GM20431 (cell line): ENCODE measurements around the gene CHMP2A.

Source experiments
- in situ Hi-C: fragments of 300-500 bp; cut with MseI, MboI; formaldehyde crosslinking; loops from one replicate; pipeline ENCODE4 v1.15.0; 2020; ENCODE audit warnings: low sequenced_read_pairs; ENCODE audit not compliant: unreplicated experiment

The CHMP2A gene

DNA sequence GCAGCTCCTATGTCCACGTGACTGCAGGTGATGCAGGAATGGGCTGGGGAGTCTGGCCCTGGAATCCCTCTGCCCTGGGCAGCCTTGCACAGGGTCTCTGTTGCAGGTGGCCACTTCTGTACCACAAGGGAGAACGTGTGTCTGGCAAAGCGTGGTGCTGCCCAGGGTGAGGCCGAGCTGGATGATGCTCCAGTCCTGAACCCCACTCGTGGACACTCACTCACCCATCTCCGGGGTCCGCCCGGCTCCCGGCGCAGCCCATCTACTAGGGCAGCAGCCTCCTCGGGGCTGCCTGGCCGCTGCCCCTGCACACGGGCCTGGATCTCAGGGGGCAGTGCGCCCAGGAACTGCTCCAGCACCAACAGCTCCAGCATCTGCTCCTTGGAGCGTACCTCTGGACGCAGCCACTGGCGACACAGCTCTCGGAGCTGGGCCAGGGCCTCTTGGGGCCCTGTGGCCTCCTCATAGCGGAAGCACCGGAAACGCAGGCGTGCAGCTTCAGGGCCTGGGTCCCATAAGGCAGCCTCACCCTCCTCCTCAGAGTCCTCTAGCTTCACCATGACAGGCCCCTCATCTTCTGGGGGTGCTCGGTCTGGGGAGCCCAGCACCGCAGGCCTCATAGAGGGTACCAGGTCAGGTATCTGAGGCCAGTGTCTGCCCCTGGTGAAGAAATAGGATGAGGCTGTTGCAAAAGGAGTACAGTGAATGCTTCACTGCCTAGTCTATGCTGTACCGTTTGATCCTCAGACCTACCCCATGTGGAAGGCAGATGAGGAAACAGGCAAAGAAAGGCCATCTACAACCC is 16.1 kb upstream of the CHMP2A start:
- in situ Hi-C loops = no loop called here

DNA sequence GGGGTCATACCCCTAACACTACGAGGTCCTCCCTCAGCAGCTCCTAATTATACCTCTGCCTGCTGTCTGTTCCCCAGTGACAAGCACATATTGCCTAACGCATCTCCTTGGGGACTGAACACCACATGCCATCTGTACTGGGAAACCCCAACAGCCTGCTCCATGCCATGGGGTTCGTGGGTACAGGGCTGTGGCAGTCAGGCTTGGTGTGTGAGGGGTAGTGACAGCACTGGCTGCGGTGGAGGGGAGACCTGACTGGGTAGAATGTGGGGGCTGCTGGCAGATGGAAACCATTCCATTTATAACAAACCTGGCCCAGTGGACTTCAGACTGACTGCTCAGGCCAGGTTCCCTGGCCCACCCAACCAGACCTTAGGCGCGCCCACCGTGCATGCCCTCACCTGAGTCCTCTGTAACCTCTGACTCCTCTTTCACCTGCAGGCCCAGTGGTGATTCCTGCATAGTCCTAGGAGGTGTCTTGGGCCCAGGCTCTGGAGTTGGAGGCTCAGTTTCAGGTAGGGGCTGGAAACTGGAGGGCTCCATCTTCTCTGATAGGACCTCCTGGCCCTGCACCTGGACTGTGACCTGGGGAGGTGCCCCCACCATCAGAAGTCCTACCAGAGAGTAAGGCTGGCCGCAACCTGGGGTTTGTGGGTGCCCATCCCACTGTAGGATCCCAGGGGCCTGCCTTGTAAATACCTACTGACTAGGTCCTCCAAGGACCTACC is 15.2 kb upstream of the CHMP2A start:
- in situ Hi-C loops = no loop called here

DNA sequence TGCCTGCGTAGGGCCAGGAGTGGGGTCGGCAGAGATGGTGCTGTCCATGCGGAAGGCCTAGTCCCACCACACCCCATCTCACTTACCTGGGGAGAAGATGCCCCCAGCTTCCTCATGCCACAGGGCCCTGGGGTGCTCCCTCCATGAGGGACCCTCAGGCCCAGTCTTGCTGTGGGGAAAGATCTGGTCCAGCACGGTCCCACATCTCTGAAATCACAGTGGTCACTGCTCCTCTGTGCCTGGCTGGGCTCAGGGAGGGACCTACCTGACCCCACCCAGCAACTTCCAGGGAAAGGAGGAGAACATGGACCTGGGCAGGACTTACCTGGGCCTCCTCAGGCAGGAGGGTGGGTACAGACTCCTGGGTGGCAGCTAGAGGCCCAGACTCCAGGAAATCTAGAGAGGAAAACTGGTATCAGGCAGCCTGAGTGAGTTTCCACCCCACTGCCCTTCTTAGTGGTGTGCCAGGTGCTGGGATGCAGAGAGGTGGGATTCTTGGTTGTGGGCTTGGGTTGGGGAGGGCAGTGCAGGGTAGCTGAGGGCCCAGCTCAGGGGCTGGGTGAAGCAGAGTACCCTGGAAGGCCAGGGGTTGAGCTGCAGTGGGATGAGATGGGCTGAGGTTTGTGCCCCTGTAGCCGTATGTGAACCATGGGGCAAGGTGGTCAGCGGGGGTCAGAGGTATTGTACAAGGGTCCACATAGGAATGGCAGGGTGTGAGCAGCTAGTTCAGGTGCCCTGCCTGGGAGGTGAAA is 14.5 kb upstream of the CHMP2A start:
- in situ Hi-C loops = no loop called here

DNA sequence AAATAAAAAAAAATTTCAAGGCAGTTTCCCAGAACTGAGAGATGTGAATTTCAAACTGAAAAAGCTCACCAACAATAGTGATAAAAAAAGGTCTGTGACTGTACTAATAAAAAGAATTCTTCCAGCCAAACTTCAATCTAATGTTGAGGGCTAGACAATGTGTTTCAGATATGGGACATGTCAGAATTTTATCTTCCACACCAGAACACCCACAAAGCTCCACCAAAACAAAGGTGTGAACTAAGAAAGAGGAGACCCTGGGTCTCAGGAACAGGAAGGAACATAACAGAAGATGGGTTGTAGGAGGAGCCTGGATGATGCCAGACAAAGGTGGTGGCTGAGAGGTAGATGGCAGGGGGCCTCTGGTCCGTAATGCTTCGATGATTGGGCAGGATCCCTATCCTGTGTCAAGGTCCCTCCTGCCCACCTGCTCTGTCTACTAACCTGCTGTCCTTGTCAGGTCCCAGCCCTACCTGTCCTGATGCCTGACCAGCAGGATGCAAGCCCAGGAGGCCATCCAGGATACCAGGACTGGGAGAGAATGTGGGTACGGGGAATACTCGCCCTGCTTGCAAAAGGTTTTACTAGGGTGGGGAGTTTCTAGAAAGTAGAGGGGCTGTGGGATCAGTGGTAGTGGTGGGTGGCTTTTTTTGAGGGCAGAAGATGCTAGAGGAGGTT is 13.7 kb upstream of the CHMP2A start:
- in situ Hi-C loops = no loop called here

DNA sequence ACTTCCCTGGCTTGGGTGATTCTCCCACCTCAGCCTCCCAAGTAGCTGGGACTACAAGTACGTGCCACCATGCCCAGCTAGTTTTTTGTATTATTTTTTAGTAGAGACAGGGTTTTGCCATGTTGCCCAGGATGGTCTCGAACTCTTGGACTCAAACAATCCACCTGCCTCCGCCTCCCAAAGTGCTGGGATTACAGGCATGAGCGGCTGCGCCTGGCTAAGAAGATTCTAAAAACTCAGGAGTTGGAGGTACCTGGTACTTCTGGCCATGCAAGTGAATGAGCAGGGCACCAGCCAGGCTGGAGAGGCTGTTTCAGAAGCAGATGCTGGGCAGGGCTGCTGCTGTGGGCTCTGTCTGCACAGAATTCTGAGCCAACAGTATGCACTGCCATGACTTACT is 12.1 kb upstream of the CHMP2A start:
- in situ Hi-C loops = no loop called here

DNA sequence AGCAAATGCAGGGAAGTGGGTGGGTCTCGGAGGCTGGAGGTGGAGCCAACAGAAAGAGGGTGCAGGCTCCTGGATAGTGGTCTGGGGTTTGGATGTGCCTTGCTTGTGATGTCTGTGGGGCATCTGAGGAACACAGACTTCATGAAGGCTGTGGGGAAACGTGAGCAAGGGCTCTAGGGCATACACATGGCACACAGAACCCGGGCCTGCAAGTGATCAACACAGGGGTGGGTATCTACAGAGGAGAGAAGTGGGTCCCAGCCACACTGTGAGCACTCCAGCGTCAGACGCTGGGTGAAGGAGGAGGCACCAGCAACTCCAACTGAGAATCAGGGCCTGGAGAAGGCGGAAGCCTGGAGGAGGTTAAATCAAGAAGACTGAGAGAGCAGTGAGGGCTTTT is 8.9 kb upstream of the CHMP2A start:
- in situ Hi-C loops = no loop called here

DNA sequence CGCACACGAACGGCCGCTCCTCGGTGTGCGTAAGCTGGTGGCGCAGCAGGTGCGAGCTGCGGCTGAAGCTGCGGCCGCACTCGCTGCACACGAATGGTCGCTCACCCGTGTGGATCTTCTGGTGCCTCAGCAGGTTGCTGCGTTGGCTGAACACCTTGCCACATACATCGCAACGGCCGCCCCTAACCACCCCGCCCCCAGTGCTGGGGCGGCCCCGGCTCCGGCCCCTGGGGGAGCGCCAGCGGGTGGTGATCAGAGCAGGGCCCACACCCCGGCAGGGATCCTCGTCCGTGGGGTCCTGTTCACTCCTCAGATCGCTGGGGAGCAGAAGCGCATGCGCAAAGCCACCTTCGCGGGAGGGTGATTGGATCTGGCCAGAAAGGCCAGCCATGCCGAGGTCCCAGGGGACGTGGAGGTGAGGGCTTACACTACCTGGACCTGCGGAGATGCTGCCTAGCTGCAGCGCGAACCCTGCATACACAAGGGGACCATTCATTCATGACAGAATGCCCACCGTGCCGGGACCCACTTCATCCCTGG is 8.2 kb upstream of the CHMP2A start:
- in situ Hi-C loops = no loop called here

DNA sequence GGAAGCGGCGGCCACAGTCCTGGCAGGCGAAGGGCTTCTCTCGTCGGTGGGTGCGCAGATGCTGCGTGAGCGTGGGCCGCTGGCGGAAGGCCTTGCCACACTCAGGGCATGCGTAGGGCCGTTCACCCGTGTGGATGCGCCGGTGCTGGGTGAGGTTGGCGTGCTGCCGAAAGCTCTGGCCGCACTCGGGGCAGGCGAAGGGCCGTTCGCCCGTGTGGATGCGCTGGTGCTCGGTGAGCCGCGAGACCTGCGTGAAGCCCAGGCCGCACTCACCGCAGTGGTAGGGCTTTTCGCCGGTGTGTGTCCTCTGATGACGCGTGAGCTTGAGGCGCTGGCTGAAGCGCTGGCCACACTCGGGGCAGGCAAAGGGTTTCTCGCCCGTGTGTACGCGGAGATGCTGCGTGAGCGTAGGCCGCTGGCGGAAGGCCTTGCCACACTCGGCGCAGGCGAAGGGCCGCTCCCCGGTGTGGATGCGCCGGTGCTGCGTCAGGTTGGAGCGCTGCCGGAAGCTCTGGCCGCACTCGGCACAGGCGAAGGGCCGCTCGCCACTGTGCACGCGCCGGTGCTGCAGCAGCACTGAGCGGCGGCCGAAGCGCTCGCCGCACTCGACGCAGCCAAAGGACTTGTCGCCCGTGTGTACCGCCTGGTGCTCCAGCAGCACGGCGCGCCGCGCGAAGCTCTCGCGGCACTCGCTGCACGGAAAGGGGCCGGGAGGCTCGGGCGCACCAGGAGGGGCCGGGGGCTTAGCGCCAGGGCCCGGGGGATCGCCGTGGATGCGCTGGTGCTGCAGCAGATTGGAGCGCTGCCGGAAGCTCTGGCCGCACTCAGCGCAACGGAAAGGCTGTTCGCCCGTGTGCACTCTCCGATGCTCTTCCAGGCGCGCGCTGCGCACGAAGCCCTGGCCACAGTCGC is 7.5 kb upstream of the CHMP2A start:
- in situ Hi-C loops = no loop called here

DNA sequence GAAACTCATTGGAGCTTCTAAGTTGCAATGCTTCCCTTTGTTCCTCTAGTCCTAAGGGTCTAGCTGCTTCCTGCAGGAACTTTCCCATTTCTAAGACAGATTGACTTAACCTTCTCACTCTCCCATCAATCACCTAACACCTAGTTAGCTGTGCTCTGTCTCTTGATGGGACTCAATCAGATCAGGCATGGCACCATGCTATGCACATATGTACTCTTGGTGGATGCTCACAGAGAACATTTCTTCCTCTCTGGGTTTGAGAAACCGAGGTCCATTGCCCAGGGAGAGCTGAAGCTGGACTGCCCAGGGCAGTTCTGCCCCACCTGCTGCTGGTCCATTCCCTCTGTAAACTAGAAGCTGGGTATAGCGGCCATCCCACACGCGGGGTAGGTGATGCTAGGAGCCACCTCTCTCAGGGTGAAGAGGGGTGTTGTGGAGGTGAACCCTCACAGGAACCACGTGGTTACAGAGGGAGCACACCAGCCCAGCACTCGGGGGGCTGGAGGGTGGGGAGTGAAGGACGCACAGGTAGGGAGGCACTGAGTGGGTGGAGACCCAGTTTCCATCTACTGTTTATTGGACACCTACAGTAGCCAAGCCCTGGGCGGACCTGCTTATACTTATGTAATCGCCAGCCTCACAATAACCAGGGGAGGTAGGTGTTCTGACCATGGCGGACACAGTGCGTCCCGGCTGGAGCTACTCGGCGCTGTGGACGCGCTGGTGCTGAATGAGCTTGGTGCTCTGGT is 6.6 kb upstream of the CHMP2A start:
- in situ Hi-C loops = no loop called here

DNA sequence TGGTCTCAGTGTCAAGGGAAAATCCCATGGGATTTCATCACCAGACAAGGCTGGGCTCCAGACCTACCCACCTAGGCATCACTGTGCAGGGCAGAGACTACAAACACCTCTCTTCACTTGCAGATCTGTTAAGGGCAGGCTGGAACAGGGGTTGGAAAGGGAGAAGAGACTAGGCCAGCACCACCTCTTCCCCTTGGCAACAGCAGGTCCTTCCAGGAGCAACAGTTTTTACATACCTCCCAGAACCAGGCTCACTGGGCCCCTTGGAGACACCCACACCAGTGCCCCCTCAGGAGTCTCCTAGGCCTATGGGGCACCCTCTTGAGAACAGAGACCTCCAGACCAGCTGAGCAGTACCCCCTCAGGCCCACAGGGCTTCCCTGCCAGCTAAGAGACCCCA is 6.0 kb upstream of the CHMP2A start:
- in situ Hi-C loops = no loop called here

DNA sequence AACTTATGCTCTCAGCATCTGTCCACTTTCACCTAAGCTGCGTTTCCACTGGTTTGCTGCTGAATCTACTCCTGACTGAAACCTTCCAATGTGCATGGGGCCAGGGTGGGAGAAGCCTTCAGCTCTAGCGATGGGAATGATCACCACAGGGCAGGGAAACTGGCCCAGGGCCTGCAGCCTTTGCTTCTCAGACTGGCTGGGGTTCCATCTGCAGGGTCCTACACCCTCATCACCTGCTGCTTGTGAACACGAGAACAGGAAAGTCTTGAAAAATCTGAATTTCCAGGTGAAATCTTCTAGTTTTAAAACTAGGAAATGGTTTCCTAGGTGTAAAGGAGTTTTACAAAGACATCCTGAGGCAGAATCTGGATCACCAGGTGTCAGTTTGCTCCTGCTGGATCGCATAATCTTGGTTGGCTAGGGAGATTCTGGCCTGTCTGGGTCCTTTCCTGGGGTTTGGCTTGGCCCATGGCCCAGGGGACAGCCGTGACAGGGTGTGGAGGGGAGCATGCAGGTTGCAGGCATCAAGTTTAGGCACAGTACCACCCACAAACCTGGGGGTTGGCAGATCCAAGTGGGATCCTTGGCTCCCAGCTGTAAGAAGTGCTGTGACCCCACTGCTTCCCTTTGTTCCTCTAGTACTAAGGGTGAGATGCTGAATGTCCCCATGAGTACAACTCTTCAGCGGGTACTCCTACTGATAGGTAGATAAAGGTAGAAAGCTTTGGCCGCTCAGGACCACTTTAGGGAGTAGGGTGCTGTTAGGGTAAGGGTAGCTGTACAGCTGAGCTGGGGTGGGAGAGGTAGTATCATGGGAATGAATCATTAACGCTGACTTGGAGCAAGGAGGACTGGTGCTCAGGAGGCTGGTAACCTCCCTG is 5.3 kb upstream of the CHMP2A start:
- in situ Hi-C loops = no loop called here

DNA sequence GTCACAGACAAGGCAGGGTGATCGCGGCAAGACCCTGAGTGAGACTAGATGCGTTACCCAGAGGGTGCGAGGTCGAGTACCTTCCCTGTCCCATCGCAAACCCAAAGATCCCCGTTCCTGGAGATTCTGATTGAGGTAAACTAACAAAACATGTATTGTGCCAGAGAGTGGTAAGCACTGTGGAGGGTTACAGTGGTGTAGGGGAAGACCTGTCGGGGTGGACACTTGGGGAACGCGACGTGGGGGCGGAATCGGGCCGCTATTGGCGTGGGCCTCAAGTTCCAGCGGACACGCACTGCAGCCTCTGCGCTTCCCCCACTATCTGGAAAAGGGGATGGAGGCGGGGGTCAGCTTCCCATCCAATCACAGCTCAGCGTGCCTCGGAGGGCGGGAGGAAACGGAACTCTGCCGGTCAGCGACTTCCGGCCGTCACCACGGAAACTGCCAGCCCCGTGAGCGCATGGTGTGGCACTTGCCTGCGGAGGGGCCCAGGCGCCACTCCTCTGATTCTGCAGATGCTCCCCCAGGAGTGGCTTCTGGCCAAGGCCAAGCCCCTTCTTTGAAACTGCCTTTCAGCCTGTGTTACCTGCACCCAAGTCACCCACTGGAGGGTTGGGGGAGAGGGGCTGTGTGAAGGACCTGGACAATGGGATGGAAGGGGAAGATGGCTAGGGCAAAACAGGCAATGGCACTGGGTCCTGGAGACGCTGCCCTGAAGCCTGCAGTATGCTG is 4.5 kb upstream of the CHMP2A start:
- in situ Hi-C loops = no loop called here

DNA sequence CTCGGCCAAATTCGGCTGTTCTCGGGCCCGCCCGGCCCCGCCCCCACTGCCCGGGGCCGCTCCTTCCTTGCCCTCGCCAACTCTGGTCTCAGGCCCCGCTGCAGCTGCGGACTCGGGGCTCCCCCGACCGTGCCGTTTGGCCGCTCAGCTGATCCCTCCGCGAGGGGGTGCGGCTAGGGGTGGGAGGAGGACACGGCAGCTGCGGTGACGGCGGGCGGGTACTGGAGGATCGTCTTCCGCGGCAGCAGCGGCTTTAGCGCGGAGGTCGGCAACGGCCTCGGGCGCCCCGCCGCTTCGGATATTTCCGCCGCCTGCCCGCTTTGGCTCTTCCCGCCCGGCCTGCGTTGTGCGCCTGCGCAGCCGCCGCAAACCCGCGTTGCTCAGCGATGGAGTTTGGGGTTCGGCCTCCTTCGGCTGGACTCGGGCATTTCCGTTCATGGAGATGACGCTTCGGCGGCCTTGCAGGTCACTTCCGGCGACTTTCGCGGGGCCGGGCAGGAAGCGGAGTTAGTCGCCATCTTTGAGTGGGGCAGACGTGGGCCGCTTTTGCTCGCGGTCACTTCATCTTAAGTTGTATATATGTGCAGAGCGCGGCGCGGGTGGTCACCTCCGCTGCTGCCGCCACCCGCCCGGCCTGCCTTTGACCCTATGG is 3.8 kb upstream of the CHMP2A start:
- in situ Hi-C loops = no loop called here

DNA sequence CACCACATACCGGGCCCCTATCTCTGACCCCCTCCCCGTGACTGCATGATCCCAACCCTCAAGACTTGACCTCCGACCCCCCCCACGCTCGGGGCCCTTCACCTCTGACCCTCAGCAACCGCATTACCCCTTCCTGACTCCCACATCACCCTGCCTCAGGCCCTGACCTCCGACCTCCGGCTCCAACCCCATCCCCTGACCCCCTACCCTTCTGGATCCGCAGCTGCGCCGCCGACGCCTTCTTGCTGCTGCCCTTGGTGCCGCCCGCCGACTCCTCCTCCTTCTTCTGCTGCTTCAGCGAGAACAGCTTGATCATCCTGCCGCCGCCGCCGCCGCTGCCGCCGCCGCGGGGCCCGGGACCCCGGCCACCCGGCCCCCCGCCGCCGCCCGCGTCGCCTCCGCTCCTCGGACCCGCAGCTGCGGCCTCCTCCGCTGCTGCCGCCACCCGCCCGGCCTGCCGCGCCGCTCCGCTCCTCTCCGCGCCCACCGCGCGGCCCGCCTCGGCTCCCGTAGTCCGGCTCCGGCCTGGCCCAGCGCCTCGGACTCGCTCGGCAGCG is 3.2 kb upstream of the CHMP2A start, which contains the start of gene UBE2M:
TSS of gene UBE2M (minus strand) at position 546 of the 557 bp plus-strand sequence. CDS start at position 316, 230 bp downstream.
- in situ Hi-C loops = no loop called here

DNA sequence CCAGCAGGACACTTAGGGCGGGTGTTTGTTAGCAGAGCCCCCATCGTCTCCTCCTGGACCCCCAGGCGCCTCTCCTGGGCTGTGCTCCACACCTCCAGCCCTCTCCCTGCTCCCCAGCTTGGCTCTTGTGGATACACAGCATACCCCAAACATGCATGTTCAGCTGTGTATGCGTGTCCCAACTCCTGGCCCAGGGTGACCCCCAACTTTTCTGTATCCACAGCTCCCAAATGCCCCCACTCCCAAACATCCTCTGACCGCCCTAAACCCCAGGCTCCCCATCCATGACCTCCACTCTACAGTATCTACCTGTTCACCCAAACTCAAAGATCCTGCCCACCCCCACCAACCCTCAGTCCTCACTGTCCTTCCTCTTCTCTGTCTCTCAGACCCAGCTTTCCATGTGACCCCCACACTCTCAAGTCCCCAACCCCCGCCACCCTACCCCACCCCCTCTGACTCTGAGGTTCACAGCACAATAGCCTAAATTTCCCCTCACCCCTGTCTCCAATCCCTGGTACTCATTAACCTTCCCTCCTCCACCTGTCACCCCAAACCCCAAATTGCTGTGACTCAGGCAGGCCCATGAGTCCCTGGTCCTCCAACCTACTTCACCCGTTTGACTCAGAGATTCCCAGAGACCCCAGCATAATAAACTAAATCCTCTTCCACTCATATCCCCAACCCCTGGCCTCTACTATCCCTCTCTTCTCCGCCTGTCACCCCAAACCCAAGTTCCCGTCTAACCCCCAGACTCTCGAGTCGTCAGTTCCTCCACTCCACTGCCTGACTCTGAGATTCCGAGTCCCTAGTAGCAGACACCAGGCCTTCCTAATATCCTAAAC is 2.5 kb upstream of the CHMP2A start:
- in situ Hi-C loops = no loop called here
